ENCODE measurements around the gene LTA4H.

LTA4H gene

GRCh38 chr12:96056646-96057455 is 21.5 kb upstream of the LTA4H start:
- no peak for FAIRE-seq

- no peak for FAIRE-seq
Observed at GRCh38 chr12:96054244-96054610, 18.8 kb upstream of the LTA4H start.

GRCh38 chr12:96053476-96054243 is 18.3 kb upstream of the LTA4H start:
- FAIRE-seq = no peak

- no peak for FAIRE-seq
Observed at GRCh38 chr12:96051756-96052485, 16.5 kb upstream of the LTA4H start.

GRCh38 chr12:96050139-96050538 is 14.8 kb upstream of the LTA4H start:
- no peak for FAIRE-seq

GRCh38 chr12:96049101-96049500 is 13.7 kb upstream of the LTA4H start:
- no peak for FAIRE-seq

GRCh38 chr12:96048393-96048969 is 13.1 kb upstream of the LTA4H start:
- no peak for FAIRE-seq

- FAIRE-seq = no peak
Observed at GRCh38 chr12:96047229-96048211, 12.1 kb upstream of the LTA4H start.

GRCh38 chr12:96046543-96047228 is 11.3 kb upstream of the LTA4H start:
- FAIRE-seq = no peak

- FAIRE-seq = no peak
Observed at GRCh38 chr12:96045566-96045965, 10.2 kb upstream of the LTA4H start.

GRCh38 chr12:96044943-96045290 is 9.5 kb upstream of the LTA4H start:
- no peak for FAIRE-seq

GRCh38 chr12:96044017-96044942 is 8.9 kb upstream of the LTA4H start:
- no peak for FAIRE-seq

- no peak for FAIRE-seq
Observed at GRCh38 chr12:96041181-96041580, 5.8 kb upstream of the LTA4H start.

- no peak for FAIRE-seq
Observed at GRCh38 chr12:96040305-96041133, 5.1 kb upstream of the LTA4H start.

GRCh38 chr12:96039516-96039915 is 4.1 kb upstream of the LTA4H start:
- FAIRE-seq = no peak

GRCh38 chr12:96036765-96037455 is 1.5 kb upstream of the LTA4H start:
- FAIRE-seq = no peak

- FAIRE-seq = no peak
Observed at GRCh38 chr12:96034621-96035282, 635 bp downstream of the LTA4H start.
